ENCODE data around the gene RTTN.

Gene RTTN

DNA sequence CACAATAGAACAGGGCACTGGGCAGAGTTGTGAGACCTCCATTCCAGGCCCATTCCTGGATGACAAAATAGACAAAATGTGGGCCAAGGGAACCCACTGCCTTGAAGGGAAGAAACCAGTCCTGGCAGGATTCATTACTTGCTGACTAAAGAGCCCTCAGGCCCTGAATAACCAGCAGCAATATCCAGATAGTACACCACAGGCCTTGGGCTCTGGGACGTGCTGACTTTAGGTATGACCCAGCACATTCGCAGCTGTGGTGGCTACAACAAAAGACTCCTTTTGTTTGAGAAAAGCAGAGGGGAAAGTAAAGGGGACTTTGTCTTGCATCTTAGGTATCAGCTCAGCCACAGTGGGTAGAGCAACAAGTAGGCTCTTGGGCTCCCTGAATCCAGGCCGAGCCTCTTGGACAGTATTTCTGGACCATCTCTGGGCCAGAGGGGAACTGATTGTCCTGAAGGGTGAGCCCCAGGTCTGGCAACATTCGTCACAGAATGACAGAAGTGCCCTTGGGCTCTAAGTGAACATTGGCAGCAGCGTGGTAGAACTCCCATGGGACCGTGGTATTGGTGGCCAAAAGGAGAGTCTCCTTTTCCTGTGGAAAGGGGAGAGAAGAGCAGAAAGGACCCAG, 167.9 kb downstream of the RTTN start:
- Mint-ChIP-seq H3K4me1 (no peaks in the 10 kb centered on the region), H3K9me3 (no peaks in the 10 kb centered on the region), H3K27me3 (no peaks in the 10 kb centered on the region), H3K4me3 (no peak overlapping the region), H3K36me3 (peaks cover 47% of the 10 kb centered on the region), H3K27ac (no peak overlapping the region)

DNA sequence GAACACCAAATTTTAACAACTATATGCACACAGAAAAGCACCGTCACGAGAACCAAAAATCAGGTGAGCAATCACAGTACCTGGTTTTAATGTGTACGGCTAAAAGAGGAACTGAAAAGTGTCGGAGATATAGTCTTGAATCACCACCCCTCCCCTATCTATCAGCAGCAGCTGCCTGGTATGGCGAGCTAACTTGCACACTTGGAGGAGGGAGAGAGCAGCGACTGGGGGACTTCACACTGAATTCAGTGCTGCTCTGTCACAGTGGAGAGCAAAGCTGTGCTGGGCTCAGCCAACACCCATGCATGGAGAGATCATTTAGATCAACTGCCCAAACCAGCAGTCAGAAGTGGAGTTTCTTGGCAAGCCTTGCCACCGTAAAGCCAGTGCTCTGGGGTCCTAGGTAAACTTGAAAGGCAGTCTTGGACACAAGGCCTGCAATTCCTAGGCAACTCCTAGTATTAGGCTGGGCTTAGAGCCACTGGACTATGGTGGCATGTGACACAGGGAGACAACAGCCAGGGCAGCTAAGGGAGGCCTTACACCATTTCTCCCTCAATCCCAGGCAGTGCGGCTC, 168.6 kb downstream of the RTTN start:
- H3K36me3 Mint-ChIP-seq: peaks cover 46% of the 10 kb centered on the region

DNA sequence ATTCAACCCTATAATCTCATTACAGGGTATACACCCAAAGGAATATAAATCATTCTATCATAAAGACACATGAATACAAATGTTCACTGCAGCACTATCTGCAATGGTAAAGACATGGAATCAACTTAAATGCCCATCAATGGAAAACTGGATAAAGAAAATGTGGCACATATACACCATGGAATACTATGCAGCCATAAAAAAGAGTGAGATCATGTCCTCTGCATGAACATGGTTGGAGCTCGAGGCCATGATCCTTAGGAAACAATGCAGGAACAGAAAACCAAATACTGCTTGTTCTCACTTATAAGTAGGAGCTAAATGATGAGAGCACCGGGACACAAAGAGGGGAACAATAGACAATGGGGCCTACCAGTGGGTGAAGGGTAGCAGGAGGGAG, 169.3 kb downstream of the RTTN start:
- Mint-ChIP-seq H3K27ac (no peak overlapping the region), H3K4me1 (no peaks in the 10 kb centered on the region), H3K36me3 (peaks cover 46% of the 10 kb centered on the region), H3K9me3 (no peaks in the 10 kb centered on the region), H3K4me3 (no peak overlapping the region), H3K27me3 (no peaks in the 10 kb centered on the region)

More for the DNA sequence above, 168.6 kb downstream of the RTTN start:
- no peaks in the 10 kb centered on the region for H3K27me3 Mint-ChIP-seq
- H3K9me3 Mint-ChIP-seq: no peaks in the 10 kb centered on the region
- no peak overlapping the region for H3K27ac Mint-ChIP-seq
- no peak overlapping the region for H3K4me3 Mint-ChIP-seq
- no peaks in the 10 kb centered on the region for H3K4me1 Mint-ChIP-seq

DNA sequence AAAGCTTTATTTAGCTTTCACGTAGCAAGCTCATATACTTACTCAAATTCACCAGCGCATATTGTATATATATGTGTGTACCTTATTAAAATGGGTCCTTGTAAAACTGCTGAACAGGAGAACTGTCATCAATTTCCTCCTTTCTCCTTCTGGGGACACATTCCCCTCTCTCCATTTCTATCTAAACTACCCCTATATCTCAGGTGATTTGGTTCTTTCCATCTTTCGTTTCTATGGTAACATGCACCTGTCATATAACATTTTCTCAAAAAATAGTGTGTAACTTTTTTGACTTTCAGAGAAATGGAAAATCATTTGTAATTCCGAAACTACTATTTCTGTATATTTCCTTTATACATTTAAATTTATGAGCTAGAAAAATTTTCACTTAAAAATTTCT, 174.3 kb downstream of the RTTN start:
- no peak overlapping the region for H3K4me3 Mint-ChIP-seq
- H3K4me1 Mint-ChIP-seq: no peaks in the 10 kb centered on the region
- H3K27ac Mint-ChIP-seq: no peak overlapping the region
- peaks cover 26% of the 10 kb centered on the region for H3K36me3 Mint-ChIP-seq
- H3K9me3 Mint-ChIP-seq: no peaks in the 10 kb centered on the region
- H3K27me3 Mint-ChIP-seq: no peaks in the 10 kb centered on the region

DNA sequence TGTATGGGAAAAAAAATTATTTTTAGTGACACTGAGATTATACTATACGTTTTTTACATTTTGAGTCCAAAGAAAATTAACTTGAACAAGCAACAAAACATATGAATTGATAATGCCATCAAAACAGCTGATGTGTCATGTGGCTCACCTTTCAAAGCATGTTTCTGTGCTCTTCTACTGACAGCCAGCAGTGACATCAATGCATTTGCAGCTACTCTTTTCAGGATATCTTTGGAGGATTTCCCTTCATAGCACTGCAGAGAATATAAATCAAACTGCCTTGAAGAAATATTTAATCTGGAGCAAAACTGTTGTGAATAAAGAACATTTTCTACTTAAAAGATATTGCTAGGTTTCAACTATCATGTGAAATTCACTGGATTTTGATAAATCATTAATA, 174.8 kb downstream of the RTTN start:
- Mint-ChIP-seq H3K9me3 (no peaks in the 10 kb centered on the region), H3K27ac (no peak overlapping the region), H3K4me3 (no peak overlapping the region), H3K4me1 (no peaks in the 10 kb centered on the region), H3K36me3 (peaks cover 22% of the 10 kb centered on the region), H3K27me3 (no peaks in the 10 kb centered on the region)

DNA sequence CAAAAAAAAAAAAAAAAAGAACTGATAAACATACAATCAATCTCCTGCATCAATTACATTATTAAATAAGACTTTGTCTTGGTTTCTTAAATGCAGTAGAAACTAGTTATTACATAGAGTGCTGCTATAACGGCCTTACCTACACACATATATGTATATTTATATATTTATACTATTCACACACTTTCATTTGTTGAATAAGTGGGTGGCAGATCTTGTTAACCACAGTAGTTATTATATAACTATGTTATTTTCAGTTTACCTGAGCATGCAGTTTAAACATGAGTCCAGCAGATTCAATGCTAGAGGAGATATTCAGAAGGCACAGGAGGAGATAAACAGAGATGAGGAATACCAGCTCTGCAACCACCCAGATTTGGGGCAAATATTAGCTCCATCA, 176.3 kb downstream of the RTTN start:
- H3K36me3 Mint-ChIP-seq: peaks cover 28% of the 10 kb centered on the region
- no peaks in the 10 kb centered on the region for H3K4me1 Mint-ChIP-seq
- no peaks in the 10 kb centered on the region for H3K27me3 Mint-ChIP-seq
- no peak overlapping the region for H3K27ac Mint-ChIP-seq
- H3K9me3 Mint-ChIP-seq: no peaks in the 10 kb centered on the region
- no peak overlapping the region for H3K4me3 Mint-ChIP-seq

DNA sequence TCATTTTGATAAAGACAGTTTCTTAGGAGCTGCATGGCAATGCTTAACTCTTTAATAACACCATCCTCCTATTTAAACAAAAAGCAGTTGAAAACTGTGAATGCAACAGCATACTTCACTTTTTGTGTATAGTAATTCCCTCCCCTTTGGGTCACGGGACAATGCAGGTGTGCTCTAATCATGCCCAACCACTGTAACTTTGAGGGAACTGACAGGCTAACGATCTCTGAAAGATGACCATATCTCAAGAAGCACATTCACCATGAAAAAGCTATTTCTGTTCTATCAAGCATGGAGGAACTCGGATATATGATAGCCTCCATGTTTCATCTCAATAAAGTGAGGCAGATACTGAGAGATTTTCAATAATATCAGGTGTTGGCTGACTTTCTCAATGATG, 176.8 kb downstream of the RTTN start:
- no peaks in the 10 kb centered on the region for H3K27me3 Mint-ChIP-seq

DNA sequence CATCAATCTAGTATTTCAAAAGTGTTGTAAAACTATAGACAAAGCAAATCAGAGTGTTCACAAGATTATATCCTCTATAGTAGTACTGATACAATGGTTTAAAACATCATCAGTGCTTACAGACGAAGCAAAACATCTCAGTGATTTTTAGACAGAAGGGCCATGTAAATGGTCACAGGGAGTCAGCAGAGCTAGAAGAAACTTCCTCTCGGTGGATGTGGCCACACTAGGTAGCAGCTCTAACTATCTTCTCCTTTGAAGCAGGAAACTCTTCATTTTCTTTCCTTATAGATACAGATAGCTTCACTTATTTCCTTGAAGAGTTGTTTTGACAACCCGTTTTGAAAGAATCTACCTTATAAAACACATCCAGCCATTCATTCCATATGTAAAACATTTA, 177.4 kb downstream of the RTTN start:
- Mint-ChIP-seq H3K27ac (no peak overlapping the region), H3K27me3 (no peaks in the 10 kb centered on the region), H3K9me3 (no peaks in the 10 kb centered on the region), H3K4me3 (no peak overlapping the region), H3K36me3 (peaks cover 33% of the 10 kb centered on the region), H3K4me1 (no peaks in the 10 kb centered on the region)

More for the DNA sequence above, 176.8 kb downstream of the RTTN start:
- H3K4me3 Mint-ChIP-seq: no peak overlapping the region
- peaks cover 30% of the 10 kb centered on the region for H3K36me3 Mint-ChIP-seq
- no peaks in the 10 kb centered on the region for H3K9me3 Mint-ChIP-seq
- no peaks in the 10 kb centered on the region for H3K4me1 Mint-ChIP-seq
- H3K27ac Mint-ChIP-seq: no peak overlapping the region

DNA sequence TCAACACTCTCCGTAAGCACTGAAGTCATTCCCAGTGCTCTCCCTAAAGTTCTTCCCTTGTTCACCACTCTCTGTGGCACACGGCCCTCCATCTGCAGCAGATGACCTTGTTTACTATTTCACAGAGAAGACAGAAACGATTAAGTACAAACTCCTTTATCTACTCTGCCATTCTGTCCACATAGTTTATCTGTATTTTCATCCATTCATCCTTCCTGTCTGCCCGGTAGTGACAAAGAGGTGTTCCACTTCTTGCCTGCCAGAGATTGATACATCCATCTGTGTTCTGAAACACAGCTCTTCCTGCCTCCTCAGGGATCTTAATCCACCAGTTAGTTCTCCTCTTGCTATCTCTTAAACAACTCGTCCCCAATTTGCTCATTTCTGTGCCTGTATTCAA, 179.9 kb downstream of the RTTN start:
- Mint-ChIP-seq H3K9me3 (no peaks in the 10 kb centered on the region), H3K4me1 (no peaks in the 10 kb centered on the region), H3K4me3 (no peak overlapping the region), H3K27ac (no peak overlapping the region), H3K27me3 (no peaks in the 10 kb centered on the region), H3K36me3 (peaks cover 38% of the 10 kb centered on the region)

DNA sequence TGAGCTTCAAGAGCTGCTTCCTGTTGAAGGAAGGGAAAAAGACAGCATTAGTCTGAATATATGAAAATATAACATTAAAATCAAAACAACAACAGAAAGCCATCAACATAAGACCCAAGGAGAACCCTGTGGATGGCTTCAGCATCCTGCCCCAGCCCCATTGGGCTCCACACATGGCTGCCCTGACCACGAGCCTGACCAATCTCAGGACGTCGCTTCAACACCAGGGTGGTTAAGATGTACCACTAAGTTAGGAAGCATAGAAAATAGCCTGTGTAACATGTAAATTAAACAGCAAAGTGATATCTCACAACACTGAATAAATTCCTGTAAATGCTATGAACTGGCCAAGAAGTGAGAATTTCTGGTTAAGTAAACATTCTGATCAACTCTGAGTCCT, 180.7 kb downstream of the RTTN start:
- no peaks in the 10 kb centered on the region for H3K9me3 Mint-ChIP-seq
- peaks cover 36% of the 10 kb centered on the region for H3K36me3 Mint-ChIP-seq

DNA sequence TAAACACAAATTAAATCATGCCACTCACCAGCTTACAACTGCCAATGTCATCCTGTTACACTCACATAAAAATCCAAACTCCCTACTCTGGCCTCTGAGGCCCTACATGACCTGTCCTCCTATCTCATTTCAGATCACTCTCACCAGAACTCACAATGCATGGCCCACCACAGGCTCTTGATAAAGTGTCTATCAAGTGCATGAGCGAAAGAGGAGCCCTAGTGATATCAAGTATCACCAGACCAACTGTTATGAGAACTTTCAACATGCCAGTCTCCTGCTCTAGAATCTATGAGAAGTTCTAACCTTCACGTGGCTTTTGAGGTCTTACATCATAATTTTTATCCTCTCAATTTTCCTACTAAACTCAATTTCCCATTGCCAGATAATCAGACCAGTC, 181.4 kb downstream of the RTTN start:
- Mint-ChIP-seq H3K4me1 (no peaks in the 10 kb centered on the region), H3K4me3 (no peak overlapping the region), H3K36me3 (peaks cover 38% of the 10 kb centered on the region), H3K27me3 (no peaks in the 10 kb centered on the region), H3K27ac (no peak overlapping the region), H3K9me3 (no peaks in the 10 kb centered on the region)

More for the DNA sequence above, 180.7 kb downstream of the RTTN start:
- Mint-ChIP-seq H3K4me1 (no peaks in the 10 kb centered on the region), H3K4me3 (no peak overlapping the region), H3K27ac (no peak overlapping the region), H3K27me3 (no peaks in the 10 kb centered on the region)

DNA sequence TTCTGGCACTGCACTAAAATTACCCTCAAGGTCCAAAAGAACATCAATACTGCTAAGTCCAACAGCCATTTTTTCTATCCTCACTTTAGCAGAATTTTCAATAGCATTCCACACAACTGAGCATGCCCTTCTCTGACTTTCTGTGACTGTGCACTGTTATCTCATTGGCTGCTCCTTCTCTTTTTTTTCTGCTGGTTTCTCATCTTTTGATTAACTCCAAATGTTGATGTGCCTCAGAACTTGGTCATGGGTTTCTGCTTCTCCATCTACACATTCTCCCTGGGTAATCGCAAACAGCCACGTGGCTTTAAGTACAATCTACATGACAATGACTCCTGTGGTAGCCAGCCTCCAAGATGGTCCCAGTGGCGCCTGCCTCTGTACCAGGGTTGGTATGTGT, 182.9 kb downstream of the RTTN start:
- no peaks in the 10 kb centered on the region for H3K9me3 Mint-ChIP-seq
- no peak overlapping the region for H3K27ac Mint-ChIP-seq
- H3K4me3 Mint-ChIP-seq: no peak overlapping the region
- no peaks in the 10 kb centered on the region for H3K27me3 Mint-ChIP-seq
- H3K4me1 Mint-ChIP-seq: no peaks in the 10 kb centered on the region
- peaks cover 41% of the 10 kb centered on the region for H3K36me3 Mint-ChIP-seq

DNA sequence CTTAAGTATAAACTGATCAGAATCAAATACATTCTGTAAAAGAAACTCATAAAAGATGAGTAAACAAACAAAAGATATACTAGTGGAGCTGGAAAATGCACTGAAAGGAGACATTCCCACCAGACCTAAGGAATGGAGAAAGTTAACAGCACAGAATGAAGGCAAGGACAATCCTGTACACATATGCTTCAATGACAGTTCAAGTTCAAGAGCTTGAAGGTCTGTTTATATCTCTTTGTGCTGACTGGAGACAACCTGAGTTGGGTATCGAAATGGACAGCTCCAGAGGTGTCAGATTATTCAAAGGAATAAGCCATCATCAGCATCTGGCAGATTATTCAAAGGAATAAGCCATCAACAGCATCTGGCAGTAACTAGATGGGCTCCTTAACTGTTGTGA, 184.0 kb downstream of the RTTN start:
- Mint-ChIP-seq H3K27me3 (no peaks in the 10 kb centered on the region), H3K27ac (no peak overlapping the region), H3K4me3 (no peak overlapping the region), H3K4me1 (no peaks in the 10 kb centered on the region), H3K36me3 (peaks cover 45% of the 10 kb centered on the region), H3K9me3 (no peaks in the 10 kb centered on the region)

DNA sequence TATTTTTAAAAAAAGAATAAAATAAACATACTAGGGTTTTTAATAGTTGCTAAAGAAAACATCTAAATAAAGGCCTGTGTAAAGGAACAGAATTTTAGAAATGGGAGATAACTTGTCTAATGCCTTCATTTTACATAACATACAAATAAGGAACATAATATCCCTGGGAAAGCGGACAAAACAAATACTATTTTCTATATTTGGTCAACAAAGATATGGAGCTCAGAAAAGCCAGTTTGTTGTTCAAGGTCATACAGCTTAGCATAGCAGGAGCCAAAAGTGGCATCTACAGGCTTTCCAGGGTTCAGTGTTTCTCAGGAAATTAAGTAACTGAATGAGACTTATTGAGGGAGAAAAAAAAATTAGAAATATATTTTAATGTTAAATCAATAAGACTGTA, 184.4 kb downstream of the RTTN start:
- H3K9me3 Mint-ChIP-seq: no peaks in the 10 kb centered on the region
- no peaks in the 10 kb centered on the region for H3K4me1 Mint-ChIP-seq
- H3K4me3 Mint-ChIP-seq: no peak overlapping the region
- H3K27ac Mint-ChIP-seq: no peak overlapping the region
- H3K27me3 Mint-ChIP-seq: no peaks in the 10 kb centered on the region
- peaks cover 47% of the 10 kb centered on the region for H3K36me3 Mint-ChIP-seq

DNA sequence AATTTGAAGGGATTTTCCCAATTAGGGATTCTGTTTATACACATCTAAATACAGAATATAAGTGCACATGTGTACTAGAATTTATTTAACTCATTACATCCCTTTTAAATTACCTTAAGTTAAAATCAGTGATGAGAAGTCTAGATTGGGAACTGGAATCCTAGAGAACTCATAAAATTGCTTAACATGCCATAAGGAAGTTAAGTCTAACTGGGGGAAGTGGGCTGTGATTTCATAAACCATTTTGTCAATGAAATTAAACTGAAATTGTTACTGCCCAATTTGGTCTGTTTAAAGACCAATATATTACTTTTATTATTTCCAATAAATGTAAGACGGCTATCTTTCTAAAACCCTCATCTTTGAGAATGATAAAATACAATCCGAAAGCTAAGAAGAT, 185.5 kb downstream of the RTTN start:
- Mint-ChIP-seq H3K4me1 (no peaks in the 10 kb centered on the region), H3K36me3 (peaks cover 44% of the 10 kb centered on the region), H3K27me3 (no peaks in the 10 kb centered on the region), H3K9me3 (no peaks in the 10 kb centered on the region), H3K4me3 (no peak overlapping the region), H3K27ac (no peak overlapping the region)

DNA sequence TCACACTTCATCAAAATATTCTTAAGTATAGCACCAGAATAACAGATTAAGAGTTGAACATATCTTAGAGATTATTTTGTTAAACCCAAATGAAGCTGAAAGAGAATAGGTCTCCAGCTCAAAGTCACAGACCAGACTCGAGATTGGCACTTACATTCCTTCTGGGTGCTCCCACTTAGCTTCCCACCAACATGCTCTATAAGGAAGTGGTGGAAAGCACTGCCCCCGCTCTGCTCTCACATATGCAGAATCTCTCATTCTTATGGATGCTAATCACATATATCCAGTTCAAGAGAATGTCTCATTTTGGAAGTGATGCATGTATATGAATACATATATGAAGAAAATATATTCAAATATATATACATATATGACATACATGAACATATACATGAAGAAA, 186.4 kb downstream of the RTTN start:
- H3K9me3 Mint-ChIP-seq: no peaks in the 10 kb centered on the region
- H3K4me1 Mint-ChIP-seq: no peaks in the 10 kb centered on the region
- peaks cover 44% of the 10 kb centered on the region for H3K36me3 Mint-ChIP-seq
- H3K27me3 Mint-ChIP-seq: no peaks in the 10 kb centered on the region
- H3K4me3 Mint-ChIP-seq: no peak overlapping the region
- no peak overlapping the region for H3K27ac Mint-ChIP-seq

DNA sequence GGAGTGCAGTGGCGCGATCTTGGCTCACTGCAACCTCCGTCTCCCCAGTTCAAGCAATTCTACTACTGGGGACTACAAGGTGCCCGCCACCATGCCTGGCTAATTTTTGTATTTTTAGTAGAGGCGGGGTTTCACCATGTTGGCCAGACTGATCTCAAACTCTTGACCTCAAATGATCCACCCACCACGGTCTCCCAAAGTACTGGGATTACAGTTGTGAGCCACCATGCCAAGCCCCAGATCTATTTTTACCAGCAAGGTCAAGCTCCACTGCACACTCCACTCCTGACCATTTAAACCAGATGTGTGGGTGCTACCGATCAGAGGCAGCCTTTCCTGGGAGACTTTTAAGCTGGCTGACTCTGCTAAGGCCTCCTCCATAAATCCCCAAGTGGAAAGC, 190.4 kb downstream of the RTTN start:
- Mint-ChIP-seq H3K9me3 (peaks cover 5% of the 10 kb centered on the region), H3K27ac (no peak overlapping the region), H3K36me3 (peaks cover 51% of the 10 kb centered on the region), H3K4me1 (no peaks in the 10 kb centered on the region), H3K27me3 (no peaks in the 10 kb centered on the region), H3K4me3 (no peak overlapping the region)

Data from activated naive CD4-positive, alpha-beta T cell treated with anti-CD3 and anti-CD28 coated beads, Interleukin-2, amount 50 U/mL, for 24 hours (primary cell).